ENCODE measurements around the gene TMA16. TPM values are rescaled to one million over a fixed set of nuclear protein-coding genes. Genes with fewer than 3 reads are reported as not detected.

Gene TMA16
- total and polyA plus RNA-seq, 2 of the 13 experiments (the other 11 are each of a cell fraction or from before 2014, with no cell fraction given) = 8.1 to 52.5 TPM

DNA sequence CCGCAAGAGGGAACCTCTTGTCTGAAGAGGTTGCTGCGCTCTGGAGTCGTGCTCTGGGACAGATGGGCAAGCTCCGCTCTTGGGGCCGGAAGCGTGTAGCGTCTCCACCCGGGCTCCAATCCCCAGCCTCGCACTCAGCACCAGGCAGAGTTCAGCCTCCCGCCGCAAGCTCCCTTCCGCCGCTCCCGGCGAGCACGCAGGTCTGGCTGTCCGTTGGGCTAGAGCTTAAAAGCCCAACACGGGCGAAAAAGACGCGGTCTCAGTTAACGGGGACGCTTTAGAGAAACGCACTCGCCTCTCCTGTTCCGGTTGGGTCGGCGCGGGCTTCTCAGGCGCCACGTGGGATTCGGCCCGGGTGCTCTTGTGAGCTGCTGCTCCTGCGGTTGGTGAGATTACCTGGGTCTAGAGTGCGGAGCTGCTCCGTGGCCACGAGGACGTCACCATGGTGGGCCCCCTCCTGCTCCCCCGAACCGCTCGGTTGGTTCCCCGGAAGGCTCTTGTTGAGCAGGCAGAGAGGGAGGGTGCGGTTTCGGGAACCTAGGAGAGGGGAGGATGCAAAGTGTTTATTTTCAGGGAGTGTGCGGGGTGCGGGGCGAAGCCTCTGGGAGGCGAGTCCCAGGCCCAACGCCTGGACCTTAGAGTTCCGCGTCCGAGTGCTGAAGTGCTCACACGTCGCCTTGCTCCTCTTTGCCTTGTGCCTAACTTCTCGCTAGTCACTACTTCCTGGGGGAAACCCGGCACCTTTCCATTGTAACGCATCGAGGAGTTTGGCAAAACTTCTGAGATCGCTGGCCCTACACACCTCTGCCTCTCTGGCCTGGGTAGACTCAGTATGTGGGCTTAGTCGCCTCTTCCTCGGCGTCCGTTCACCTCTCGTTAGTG lies at the start of gene TMA16 (continued):
- TF ChIP-seq, protein P1, sequence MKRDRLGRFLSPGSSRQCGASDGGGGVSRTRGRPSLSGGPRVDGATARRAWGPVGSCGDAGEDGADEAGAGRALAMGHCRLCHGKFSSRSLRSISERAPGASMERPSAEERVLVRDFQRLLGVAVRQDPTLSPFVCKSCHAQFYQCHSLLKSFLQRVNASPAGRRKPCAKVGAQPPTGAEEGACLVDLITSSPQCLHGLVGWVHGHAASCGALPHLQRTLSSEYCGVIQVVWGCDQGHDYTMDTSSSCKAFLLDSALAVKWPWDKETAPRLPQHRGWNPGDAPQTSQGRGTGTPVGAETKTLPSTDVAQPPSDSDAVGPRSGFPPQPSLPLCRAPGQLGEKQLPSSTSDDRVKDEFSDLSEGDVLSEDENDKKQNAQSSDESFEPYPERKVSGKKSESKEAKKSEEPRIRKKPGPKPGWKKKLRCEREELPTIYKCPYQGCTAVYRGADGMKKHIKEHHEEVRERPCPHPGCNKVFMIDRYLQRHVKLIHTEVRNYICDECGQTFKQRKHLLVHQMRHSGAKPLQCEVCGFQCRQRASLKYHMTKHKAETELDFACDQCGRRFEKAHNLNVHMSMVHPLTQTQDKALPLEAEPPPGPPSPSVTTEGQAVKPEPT (CRISPR knock-in tag; IDR thresholded peaks at IDR 0.05; ENCODE audit: low read depth) = peak; percentile 91; the same call in 1 of the 2 replicates
- TF ChIP-seq ZNF292 (CRISPR knock-in tag; IDR thresholded peaks at IDR 0.05; ENCODE audit: borderline replicate concordance, low read depth) (peak; percentile 78), HMG20B (CRISPR knock-in tag; conservative IDR thresholded peaks at IDR 0.05) (peak; percentile 73), RFX3 (CRISPR knock-in tag; IDR thresholded peaks at IDR 0.05) (peak; percentile 8; the same call in 1 of the 2 replicates), RCOR2 (CRISPR knock-in tag; IDR thresholded peaks at IDR 0.05) (0 out of 2 replicates have a peak, but pooled peaks have one; percentile 20), MXD1 (CRISPR knock-in tag; IDR thresholded peaks at IDR 0.05) (peak; percentile 97), ZSCAN29 (CRISPR knock-in tag; conservative IDR thresholded peaks at IDR 0.05) (peak; percentile 90), FOXA1 (IDR thresholded peaks at IDR 0.05) (no peak), FOXA1 (CRISPR knock-in tag; IDR thresholded peaks at IDR 0.05) (no peak), FUBP1 (CRISPR knock-in tag; IDR thresholded peaks at IDR 0.05; ENCODE audit: borderline replicate concordance) (no peak), HOXA3 (CRISPR knock-in tag; IDR thresholded peaks at IDR 0.05) (peak; percentile 90), SAP130 (CRISPR knock-in tag; IDR thresholded peaks at IDR 0.05; ENCODE audit: low read depth) (peak; percentile 95), ZNF180 (CRISPR knock-in tag; IDR thresholded peaks at IDR 0.05; ENCODE audit: borderline replicate concordance, low read depth) (no peak), ZNF263 (CRISPR knock-in tag; IDR thresholded peaks at IDR 0.05) (peak; percentile 92)
- TF ChIP-seq, protein P2, sequence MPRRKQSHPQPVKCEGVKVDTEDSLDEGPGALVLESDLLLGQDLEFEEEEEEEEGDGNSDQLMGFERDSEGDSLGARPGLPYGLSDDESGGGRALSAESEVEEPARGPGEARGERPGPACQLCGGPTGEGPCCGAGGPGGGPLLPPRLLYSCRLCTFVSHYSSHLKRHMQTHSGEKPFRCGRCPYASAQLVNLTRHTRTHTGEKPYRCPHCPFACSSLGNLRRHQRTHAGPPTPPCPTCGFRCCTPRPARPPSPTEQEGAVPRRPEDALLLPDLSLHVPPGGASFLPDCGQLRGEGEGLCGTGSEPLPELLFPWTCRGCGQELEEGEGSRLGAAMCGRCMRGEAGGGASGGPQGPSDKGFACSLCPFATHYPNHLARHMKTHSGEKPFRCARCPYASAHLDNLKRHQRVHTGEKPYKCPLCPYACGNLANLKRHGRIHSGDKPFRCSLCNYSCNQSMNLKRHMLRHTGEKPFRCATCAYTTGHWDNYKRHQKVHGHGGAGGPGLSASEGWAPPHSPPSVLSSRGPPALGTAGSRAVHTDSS (CRISPR knock-in tag; conservative IDR thresholded peaks at IDR 0.05) = 0 out of 2 replicates have a peak, but pooled peaks have one; percentile 47
- TF ChIP-seq, protein P3, sequence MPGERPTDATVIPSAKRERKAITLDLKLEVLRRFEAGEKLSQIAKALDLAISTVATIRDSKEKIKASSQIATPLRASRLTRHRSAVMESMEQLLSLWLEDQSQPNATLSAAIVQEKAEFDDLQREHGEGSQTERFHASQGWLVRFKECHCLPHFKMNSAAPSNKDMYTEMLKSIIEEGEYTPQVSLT (CRISPR knock-in tag; IDR thresholded peaks at IDR 0.05; ENCODE audit: borderline replicate concordance, low read depth) = no peak
- TF ChIP-seq, protein P4, sequence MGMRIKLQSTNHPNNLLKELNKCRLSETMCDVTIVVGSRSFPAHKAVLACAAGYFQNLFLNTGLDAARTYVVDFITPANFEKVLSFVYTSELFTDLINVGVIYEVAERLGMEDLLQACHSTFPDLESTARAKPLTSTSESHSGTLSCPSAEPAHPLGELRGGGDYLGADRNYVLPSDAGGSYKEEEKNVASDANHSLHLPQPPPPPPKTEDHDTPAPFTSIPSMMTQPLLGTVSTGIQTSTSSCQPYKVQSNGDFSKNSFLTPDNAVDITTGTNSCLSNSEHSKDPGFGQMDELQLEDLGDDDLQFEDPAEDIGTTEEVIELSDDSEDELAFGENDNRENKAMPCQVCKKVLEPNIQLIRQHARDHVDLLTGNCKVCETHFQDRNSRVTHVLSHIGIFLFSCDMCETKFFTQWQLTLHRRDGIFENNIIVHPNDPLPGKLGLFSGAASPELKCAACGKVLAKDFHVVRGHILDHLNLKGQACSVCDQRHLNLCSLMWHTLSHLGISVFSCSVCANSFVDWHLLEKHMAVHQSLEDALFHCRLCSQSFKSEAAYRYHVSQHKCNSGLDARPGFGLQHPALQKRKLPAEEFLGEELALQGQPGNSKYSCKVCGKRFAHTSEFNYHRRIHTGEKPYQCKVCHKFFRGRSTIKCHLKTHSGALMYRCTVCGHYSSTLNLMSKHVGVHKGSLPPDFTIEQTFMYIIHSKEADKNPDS (CRISPR knock-in tag; IDR thresholded peaks at IDR 0.05) = peak; percentile 95

All from HepG2 (cell line).